Measurements from ENCODE around the gene ZNF667.

ZNF667 gene

GRCh38 chr19:56393119-56394012 is 83.8 kb downstream of the ZNF667 start, which contains the start of gene ZNF582:
ZNF582 (minus strand) TSS chr19:56393534; CDS start chr19:56391752, 1,782 bp downstream.
- in situ Hi-C loops (cut with MboI; ENCODE audit: low sequenced_read_pairs): no loop called here

All from hTERT RPE-1 (cell line).